IMR-90 (cell line): Measurements from ENCODE around the gene TUBGCP6. TPM values are rescaled to one million over a fixed set of nuclear protein-coding genes. Genes with fewer than 3 reads are reported as not detected.

Experiments
- ATAC-seq: fragments of 200-7000 bp; cut with Tn5 transposase; 2 replicates; pipeline ENCODE4 v1.9.1; 2020; ENCODE audit warnings: low read depth, mild to moderate bottlenecking, moderate library complexity
- BruUV-seq: library from RNA; stranded (reverse); fragments of 400-500 nt; replicated peaks from 2 replicates; lab custom pipeline; 2021; lab: Mats Ljungman, UMichigan
- CTCF ChIA-PET: fragments of 300-600 bp; formaldehyde crosslinking; extraction: SDS; loops from one replicate; lab custom pipeline; 2021; ENCODE audit warnings: antibody characterized with exemption; lab: Yijun Ruan, JAX
- POLR2A ChIA-PET: fragments of 300-600 bp; sonication (Branson Sonifier 250); formaldehyde crosslinking; loops from one replicate; lab custom pipeline; 2022; ENCODE audit warnings: antibody characterized with exemption; ENCODE audit not compliant: unreplicated experiment; lab: Charles Lee
- DNase-seq: peaks from one replicate; pipeline ENCODE4 v3.0.0; 2013
- H2AFZ ChIP-seq: replicated peaks from 2 replicates; pipeline ENCODE3; 2013; ENCODE audit warnings: low read length, mild to moderate bottlenecking; ENCODE audit not compliant: poor library complexity
- H2AK5ac ChIP-seq: 2 replicates; pipeline ENCODE4 v1.6.1; 2013; ENCODE audit warnings: low read depth, low read length, inconsistent platforms
- H2AK9ac ChIP-seq: replicated peaks from 2 replicates; pipeline ENCODE3; 2013; ENCODE audit warnings: mild to moderate bottlenecking, low read depth, low read length, moderate library complexity; ENCODE audit not compliant: poor library complexity
- H2BK120ac ChIP-seq: 2 replicates; pipeline ENCODE4 v1.6.1; 2013; ENCODE audit warnings: low read depth, low read length, inconsistent platforms
- H2BK15ac ChIP-seq: 3 replicates; pipeline ENCODE4 v1.6.1; 2013; ENCODE audit warnings: low read depth, low read length, inconsistent platforms
- H2BK20ac ChIP-seq: 2 replicates; pipeline ENCODE4 v1.6.1; 2013; ENCODE audit warnings: low read depth, mild to moderate bottlenecking, inconsistent platforms, low read length, moderate library complexity
- H2BK5ac ChIP-seq: 2 replicates; pipeline ENCODE4 v1.6.1; 2013; ENCODE audit warnings: mild to moderate bottlenecking, low read depth, low read length, inconsistent platforms; ENCODE audit not compliant: poor library complexity, severe bottlenecking
- H3K14ac ChIP-seq: replicated peaks from 2 replicates; pipeline ENCODE4 v1.6.1; 2013; ENCODE audit warnings: low read depth, low read length, inconsistent platforms
- H3K18ac ChIP-seq: 2 replicates; pipeline ENCODE4 v1.6.1; 2013; ENCODE audit warnings: low read depth, low read length, control low read depth
- H3K23ac ChIP-seq: 2 replicates; pipeline ENCODE4 v1.6.1; 2013; ENCODE audit warnings: low read depth, low read length, inconsistent platforms
- H3K27ac ChIP-seq: 2 replicates; pipeline ENCODE4 v1.5.1; 2013; ENCODE audit warnings: mild to moderate bottlenecking, control low read depth, low read length; ENCODE audit not compliant: insufficient read depth
- H3K27me3 ChIP-seq: 2 replicates; pipeline ENCODE4 v1.6.1; 2013; ENCODE audit warnings: low read length; ENCODE audit not compliant: control insufficient read depth, insufficient read depth
- H3K36me3 ChIP-seq: 2 replicates; pipeline ENCODE4 v1.6.1; 2013; ENCODE audit warnings: low read length, mixed read lengths; ENCODE audit not compliant: control insufficient read depth, insufficient read depth
- H3K4ac ChIP-seq: 2 replicates; pipeline ENCODE4 v1.6.1; 2013; ENCODE audit warnings: low read depth, low read length, inconsistent platforms
- H3K4me1 ChIP-seq: 2 replicates; pipeline ENCODE4 v1.6.1; 2013; ENCODE audit warnings: low read length, mixed read lengths; ENCODE audit not compliant: control insufficient read depth, insufficient read depth
- H3K4me2 ChIP-seq: 2 replicates; pipeline ENCODE4 v1.6.1; 2013; ENCODE audit warnings: low read depth, mild to moderate bottlenecking, control low read depth, low read length, moderate library complexity
- H3K4me3 ChIP-seq: 2 replicates; pipeline ENCODE4 v1.5.1; 2013; ENCODE audit warnings: low read depth, mild to moderate bottlenecking, control low read depth, low read length, moderate library complexity; ENCODE audit not compliant: insufficient read depth
- H3K56ac ChIP-seq: 2 replicates; pipeline ENCODE4 v1.6.1; 2013; ENCODE audit warnings: low read length, inconsistent platforms; ENCODE audit not compliant: insufficient read depth; ENCODE audit errors: extremely low read depth
- H3K79me1 ChIP-seq, 2 experiments: 2 replicates each; pipeline ENCODE4 v1.6.1; 2013; ENCODE audit warnings: low read length in 2 of 2, inconsistent platforms in 1 of 2, low read depth in 1 of 2
- H3K9ac ChIP-seq: 2 replicates; pipeline ENCODE4 v1.6.1; 2013; ENCODE audit warnings: low read depth, low read length, control low read depth
- H3K9me1 ChIP-seq: 2 replicates; pipeline ENCODE4 v1.6.1; 2013; ENCODE audit warnings: low read length, inconsistent platforms; ENCODE audit not compliant: insufficient read depth
- H3K9me3 ChIP-seq: 2 replicates; pipeline ENCODE4 v1.6.1; 2013; ENCODE audit warnings: low read length; ENCODE audit not compliant: control insufficient read depth, insufficient read depth
- H4K20me1 ChIP-seq: 2 replicates; pipeline ENCODE4 v1.6.1; 2013; ENCODE audit warnings: low read length, inconsistent platforms; ENCODE audit not compliant: insufficient read depth
- H4K5ac ChIP-seq: 2 replicates; pipeline ENCODE4 v1.6.1; 2013; ENCODE audit warnings: mild to moderate bottlenecking, low read depth, low read length, control low read depth
- H4K8ac ChIP-seq, 2 experiments: 2 replicates each; pipeline ENCODE4 v1.6.1; 2013; ENCODE audit warnings: low read depth in 2 of 2, low read length in 2 of 2, control low read depth in 1 of 2, inconsistent platforms in 1 of 2
- H4K91ac ChIP-seq: 2 replicates; pipeline ENCODE4 v1.6.1; 2013; ENCODE audit warnings: low read depth, low read length, inconsistent platforms; ENCODE audit not compliant: insufficient read depth
- BHLHE40 ChIP-seq: fragments of 150-350 bp; IDR thresholded peaks from 2 replicates; pipeline ENCODE4 v1.6.1; 2016; ENCODE audit warnings: mild to moderate bottlenecking, low read depth, low read length
- CEBPB ChIP-seq: IDR thresholded peaks from 2 replicates; pipeline ENCODE4 v1.6.1; 2012; ENCODE audit warnings: low read depth, low read length, improper control_type of control experiment
- CHD1 ChIP-seq: IDR thresholded peaks from 2 replicates; pipeline ENCODE4 v1.6.1; 2012; ENCODE audit warnings: low read depth, low read length, improper control_type of control experiment
- CTCF ChIP-seq: conservative IDR thresholded peaks from 2 replicates; pipeline ENCODE4 v1.5.1; 2012; ENCODE audit warnings: mild to moderate bottlenecking, low read depth, low read length, improper control_type of control experiment
- ELK1 ChIP-seq: fragments of 150-350 bp; IDR thresholded peaks from 2 replicates; pipeline ENCODE4 v1.6.1; 2016; ENCODE audit warnings: low read depth, mild to moderate bottlenecking, low read length, moderate library complexity, borderline replicate concordance
- FOS ChIP-seq: fragments of 150-350 bp; IDR thresholded peaks from 2 replicates; pipeline ENCODE4 v1.6.1; 2016; ENCODE audit warnings: low read depth, low read length
- MAFK ChIP-seq: IDR thresholded peaks from 2 replicates; pipeline ENCODE4 v1.6.1; 2012; ENCODE audit warnings: low read depth, low read length, improper control_type of control experiment
- MAZ ChIP-seq: IDR thresholded peaks from 2 replicates; pipeline ENCODE4 v1.6.1; 2012; ENCODE audit warnings: low read depth, mild to moderate bottlenecking, low read length, improper control_type of control experiment, moderate library complexity, borderline replicate concordance
- MXI1 ChIP-seq: IDR thresholded peaks from 2 replicates; pipeline ENCODE4 v1.6.1; 2012; ENCODE audit warnings: low read depth, mild to moderate bottlenecking, low read length, moderate library complexity, borderline replicate concordance
- NFE2L2 ChIP-seq: fragments of 150-350 bp; IDR thresholded peaks from 2 replicates; pipeline ENCODE4 v1.6.1; 2016; ENCODE audit warnings: low read depth, mild to moderate bottlenecking, low read length
- POLR2A ChIP-seq: IDR thresholded peaks from 2 replicates; pipeline ENCODE4 v1.6.1; 2012; ENCODE audit warnings: mild to moderate bottlenecking, low read depth, low read length
- RAD21 ChIP-seq: IDR thresholded peaks from 2 replicates; pipeline ENCODE4 v1.6.1; 2012; ENCODE audit warnings: low read length, improper control_type of control experiment
- RCOR1 ChIP-seq: IDR thresholded peaks from 2 replicates; pipeline ENCODE4 v1.6.1; 2012; ENCODE audit warnings: mild to moderate bottlenecking, low read length, improper control_type of control experiment; ENCODE audit not compliant: insufficient replicate concordance
- RFX5 ChIP-seq: IDR thresholded peaks from 2 replicates; pipeline ENCODE4 v1.8.0; 2012; ENCODE audit warnings: low read depth, mild to moderate bottlenecking, low read length, moderate library complexity
- SMC3 ChIP-seq: fragments of 150-350 bp; IDR thresholded peaks from 2 replicates; pipeline ENCODE4 v1.6.1; 2016; ENCODE audit warnings: low read depth, mild to moderate bottlenecking, antibody characterized with exemption, low read length, moderate library complexity
- USF2 ChIP-seq: fragments of 150-350 bp; IDR thresholded peaks from 2 replicates; pipeline ENCODE4 v1.6.1; 2017; ENCODE audit warnings: mild to moderate bottlenecking, antibody characterized with exemption, low read length, low read depth
- WGBS, 2 experiments: methylation state at CpG; one replicate each; pipeline versions ENCODE4 v1.1.5 to v1.1.7; 2013; ENCODE audit warnings: missing lambda C conversion rate in 2 of 2; ENCODE audit not compliant: insufficient read length in 1 of 2; ENCODE audit errors: extremely low coverage in 2 of 2; 5-methylcytosine and 5-hydroxymethylcytosine counted together
- dilution Hi-C: fragments of 300-500 bp; cut with HindIII; formaldehyde crosslinking; loops from one replicate; pipeline ENCODE4 v1.14.3; 2018; ENCODE audit warnings: low sequenced_read_pairs; ENCODE audit not compliant: unreplicated experiment
- in situ Hi-C: fragments of 300-500 bp; cut with MboI; formaldehyde crosslinking; loops from 3 replicates; pipeline ENCODE4 v1.14.3; 2019; ENCODE audit warnings: low sequenced_read_pairs, inconsistent platforms, mixed read lengths
- intact Hi-C: fragments of 100-400 bp; cut with micrococcal nuclease; formaldehyde crosslinking; loops from 2 replicates; pipeline ENCODE4 v1.10.0; 2022
- polyA plus RNA-seq, 3 experiments: library from polyadenylated mRNA; depleted of rRNA; stranded (reverse); fragments of >200 nt; gene quantifications; 2 replicates each; pipeline ENCODE4 v1.2.3, GENCODE V29; 2012; ENCODE audit warnings: low replicate concordance in 1 of 3
- total RNA-seq: library from RNA; depleted of rRNA; stranded (reverse); fragments of >200 nt; gene quantifications from 2 replicates; pipeline ENCODE4 v1.2.3, GENCODE V29; 2012

Gene TUBGCP6
- total and polyA plus RNA-seq, 2 of the 4 experiments (the other 2 are of a cell fraction) = 10.8 to 28.6 TPM

- Histone ChIP-seq H3K56ac (no peak overlapping the region), H2BK20ac (no peak overlapping the region), H2BK120ac (no peak overlapping the region), H2AFZ (no peak overlapping the region), H3K23ac (no peak overlapping the region), H3K36me3 (no peaks in the 10 kb centered on the region; the same call in 1 of the 2 replicates), H4K5ac (no peak overlapping the region), H3K79me1 (no peaks in the 10 kb centered on the region), H4K8ac (no peak overlapping the region), H3K4me2 (no peak overlapping the region), H3K4me3 (no peak overlapping the region), H3K14ac (no peak overlapping the region), H3K4me1 (no peaks in the 10 kb centered on the region), H3K18ac (no peak overlapping the region), H3K9ac (no peak overlapping the region), H3K9me1 (no peaks in the 10 kb centered on the region), H3K27me3 (peaks cover 22% of the 10 kb centered on the region), H3K9me3 (no peaks in the 10 kb centered on the region), H3K27ac (no peak overlapping the region), H2BK5ac (no peak overlapping the region), H2AK5ac (no peak overlapping the region), H4K91ac (no peak overlapping the region), H2BK15ac (no peak overlapping the region), H2AK9ac (no peak overlapping the region), H4K20me1 (no peaks in the 10 kb centered on the region), H3K4ac (no peak overlapping the region)
- no peak for TF ChIP-seq RFX5
- no peak for TF ChIP-seq POLR2A
- no peak for TF ChIP-seq RCOR1
- TF ChIP-seq MAZ = no peak
- TF ChIP-seq CEBPB = no peak
- no peak for TF ChIP-seq FOS
- TF ChIP-seq SMC3 = no peak
- no peak for TF ChIP-seq RAD21
- no peak for TF ChIP-seq ELK1
- no peak for TF ChIP-seq MAFK
- no peak for TF ChIP-seq NFE2L2
- no peak for TF ChIP-seq CTCF
- no peak for TF ChIP-seq USF2
- no peak for TF ChIP-seq BHLHE40
- TF ChIP-seq CHD1 = no peak
- TF ChIP-seq MXI1 = no peak
- no peak for DNase-seq
- ATAC-seq = no peak
- dilution Hi-C loops (no loop called here), intact Hi-C loops (no loop called here), in situ Hi-C loops (no loop called here)
- ChIA-PET POLR2A (no interaction called here), CTCF (no interaction called here)
- no TSS peak for BruUV-seq
- no CpG with 5 or more reads among the region's 6 CpGs for WGBS, 2 experiments
These were observed 70.9 kb downstream of the TUBGCP6 start for GRCh38 chr22:50173983-50174355.
